GM18507 (cell line): ENCODE measurements around the gene LIPC.
A peak's percentile ranks its signal among the peaks of the same experiment; 100 is the strongest.

Experiments used
- DNase-seq: peaks from one replicate; pipeline ENCODE4 v3.0.0; 2011; ENCODE audit warnings: low read depth; ENCODE audit not compliant: insufficient read length; ENCODE audit errors: extremely low spot score
- FAIRE-seq: peaks from 2 replicates; lab custom pipeline; 2011; peaks lifted over from hg19 to GRCh38; lab: Jason Lieb, UNC

The LIPC gene

GRCh38 chr15:58451826-58452225, 20.0 kb downstream of the LIPC start:
- no peak for DNase-seq
- no peak for FAIRE-seq

DNA sequence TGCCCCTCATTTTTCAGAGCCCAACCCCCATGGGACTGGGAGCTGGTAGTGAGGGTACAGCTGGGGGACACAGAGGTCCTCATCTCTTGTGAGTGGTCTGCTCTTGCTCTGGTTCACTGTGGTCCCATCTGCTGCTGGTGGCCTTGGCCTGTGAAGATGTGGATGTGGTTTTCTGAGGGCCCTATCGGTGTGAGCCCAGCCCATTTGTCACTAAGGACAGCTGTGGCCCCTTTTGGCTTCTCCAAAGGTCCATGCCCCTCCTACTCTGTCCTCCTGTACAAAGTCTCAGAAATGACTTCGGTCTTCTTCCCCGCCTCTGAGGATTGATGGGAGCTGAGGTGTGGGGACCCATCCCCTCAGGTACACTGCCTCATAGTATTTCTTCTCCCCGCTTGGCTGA, 21.0 kb downstream of the LIPC start:
- FAIRE-seq = no peak
- no peak for DNase-seq

GRCh38 chr15:58453931-58454793, 22.4 kb downstream of the LIPC start:
- DNase-seq (no peak), FAIRE-seq (peak; percentile 86)

GRCh38 chr15:58454950-58455401, 23.2 kb downstream of the LIPC start:
- FAIRE-seq (no peak), DNase-seq (no peak)

GRCh38 chr15:58457466-58457965, 25.7 kb downstream of the LIPC start:
- peak; percentile 93 for FAIRE-seq

DNA sequence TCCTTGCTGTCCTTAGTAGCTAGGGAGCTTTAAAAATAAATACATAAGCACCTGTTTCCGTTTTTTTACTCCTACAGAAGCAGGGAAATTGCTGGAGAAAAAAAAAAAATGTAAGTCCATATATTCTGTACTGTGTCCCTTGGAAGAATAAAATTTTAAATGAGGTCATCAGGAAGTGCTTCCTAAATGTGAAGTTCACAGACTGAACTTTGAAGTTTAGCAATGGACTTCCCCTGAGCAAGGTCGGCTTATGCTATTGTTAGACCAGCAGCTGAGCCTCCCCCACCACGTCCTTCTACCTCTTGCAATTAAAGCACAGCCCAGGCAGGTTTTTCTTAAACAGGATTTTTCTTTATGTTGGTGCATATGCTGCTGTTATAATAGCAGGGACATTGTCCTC, 26.3 kb downstream of the LIPC start:
- DNase-seq (no peak), FAIRE-seq (no peak)

More at GRCh38 chr15:58457466-58457965, 25.7 kb downstream of the LIPC start:
- DNase-seq = peak; percentile 54

DNA sequence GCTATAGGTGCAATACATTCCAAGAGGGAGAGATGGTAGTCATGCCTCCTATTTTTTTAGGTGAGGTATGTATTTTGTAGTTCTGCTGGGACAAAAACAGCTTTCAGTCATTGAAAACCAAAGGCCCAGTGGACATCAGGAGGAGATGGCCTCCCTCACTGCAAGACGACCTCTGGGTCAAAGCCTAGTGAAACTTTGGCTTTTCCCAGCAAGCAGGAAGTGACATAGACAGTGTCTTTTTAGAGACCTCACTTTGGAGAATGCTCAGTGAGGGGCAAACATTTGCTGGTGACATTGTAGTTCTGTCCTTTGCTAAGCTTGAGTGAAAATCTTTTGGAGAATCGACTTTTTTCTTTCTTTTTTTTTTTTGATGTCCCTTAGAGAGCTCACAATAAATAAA, 27.3 kb downstream of the LIPC start:
- FAIRE-seq (no peak), DNase-seq (no peak)

DNA sequence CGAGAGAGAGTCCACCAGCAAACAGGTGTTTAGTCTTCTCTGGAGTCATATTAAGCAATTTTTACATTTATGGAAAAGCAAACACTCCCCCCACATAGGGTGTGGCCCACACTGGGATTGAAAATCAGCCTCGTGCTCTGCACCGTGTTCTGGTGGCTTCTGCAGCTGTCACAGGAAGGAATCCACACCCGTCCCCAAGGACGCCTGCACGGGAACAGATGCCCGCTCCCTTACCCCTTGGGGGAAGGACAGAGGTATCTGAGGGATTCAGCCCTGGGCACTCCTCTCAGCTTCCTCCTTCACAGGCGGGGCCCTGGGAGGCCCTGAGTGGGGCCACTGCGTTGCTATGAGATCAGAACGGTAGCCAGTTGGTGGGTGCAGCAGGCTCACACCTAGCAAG, 27.8 kb downstream of the LIPC start:
- no peak for FAIRE-seq
- DNase-seq = no peak

GRCh38 chr15:58460116-58460790, 28.5 kb downstream of the LIPC start:
- FAIRE-seq = no peak
- DNase-seq = no peak

GRCh38 chr15:58460872-58461271, 29.1 kb downstream of the LIPC start:
- FAIRE-seq (no peak), DNase-seq (no peak)

DNA sequence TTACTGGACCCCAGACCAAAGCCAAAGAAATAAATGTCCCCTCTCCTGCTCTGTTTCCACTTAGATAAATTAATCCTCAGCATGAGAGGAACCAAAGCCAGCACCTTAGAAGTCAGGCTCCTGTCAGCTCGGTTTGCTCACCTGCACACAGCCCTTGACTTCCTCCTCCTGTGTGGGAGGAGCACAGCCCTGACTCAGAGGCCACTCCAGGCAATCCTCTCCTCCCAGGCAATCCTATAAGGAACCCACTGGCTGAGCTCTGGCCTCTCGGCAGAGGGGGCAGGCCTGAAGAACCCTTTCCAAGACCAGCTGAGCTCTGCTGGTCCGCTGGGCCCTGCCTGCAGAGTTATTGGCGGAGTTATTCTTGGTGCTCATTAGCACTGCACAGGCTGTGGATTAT, 30.8 kb downstream of the LIPC start:
- no peak for DNase-seq
- no peak for FAIRE-seq

DNA sequence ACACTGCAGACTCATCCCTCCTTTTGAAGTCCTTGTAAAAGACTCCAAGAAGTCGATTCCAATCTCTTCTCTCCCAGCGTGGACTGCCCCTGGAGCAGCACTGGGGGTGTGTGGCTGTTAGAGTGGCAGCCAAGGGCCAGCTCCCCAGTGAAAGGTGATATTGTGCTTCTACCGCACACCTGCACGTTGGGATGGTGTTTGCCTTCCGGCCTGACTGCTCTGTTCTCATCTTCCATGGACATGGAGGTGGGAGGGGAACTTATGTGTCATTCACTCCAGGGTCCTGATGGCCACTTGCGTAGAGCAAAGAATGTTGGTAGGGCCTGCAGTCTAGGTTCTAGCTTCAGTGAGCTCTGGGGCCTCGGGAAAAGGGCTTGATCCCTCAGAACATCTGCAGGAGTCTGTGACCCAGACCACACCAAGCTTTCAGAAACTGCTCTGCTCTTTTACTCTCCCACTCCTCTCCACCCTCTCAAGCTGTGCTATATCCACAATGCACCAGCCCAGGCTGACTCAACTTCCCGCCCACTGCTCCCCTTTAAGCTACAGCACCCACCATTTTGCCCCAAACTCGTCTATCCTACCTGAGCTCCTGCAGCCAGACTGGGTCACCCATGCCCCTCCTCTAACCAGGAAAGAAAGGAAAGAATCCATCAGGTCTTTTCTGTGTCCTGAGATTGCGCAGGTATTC, 31.3 kb downstream of the LIPC start:
- FAIRE-seq (no peak), DNase-seq (no peak)

DNA sequence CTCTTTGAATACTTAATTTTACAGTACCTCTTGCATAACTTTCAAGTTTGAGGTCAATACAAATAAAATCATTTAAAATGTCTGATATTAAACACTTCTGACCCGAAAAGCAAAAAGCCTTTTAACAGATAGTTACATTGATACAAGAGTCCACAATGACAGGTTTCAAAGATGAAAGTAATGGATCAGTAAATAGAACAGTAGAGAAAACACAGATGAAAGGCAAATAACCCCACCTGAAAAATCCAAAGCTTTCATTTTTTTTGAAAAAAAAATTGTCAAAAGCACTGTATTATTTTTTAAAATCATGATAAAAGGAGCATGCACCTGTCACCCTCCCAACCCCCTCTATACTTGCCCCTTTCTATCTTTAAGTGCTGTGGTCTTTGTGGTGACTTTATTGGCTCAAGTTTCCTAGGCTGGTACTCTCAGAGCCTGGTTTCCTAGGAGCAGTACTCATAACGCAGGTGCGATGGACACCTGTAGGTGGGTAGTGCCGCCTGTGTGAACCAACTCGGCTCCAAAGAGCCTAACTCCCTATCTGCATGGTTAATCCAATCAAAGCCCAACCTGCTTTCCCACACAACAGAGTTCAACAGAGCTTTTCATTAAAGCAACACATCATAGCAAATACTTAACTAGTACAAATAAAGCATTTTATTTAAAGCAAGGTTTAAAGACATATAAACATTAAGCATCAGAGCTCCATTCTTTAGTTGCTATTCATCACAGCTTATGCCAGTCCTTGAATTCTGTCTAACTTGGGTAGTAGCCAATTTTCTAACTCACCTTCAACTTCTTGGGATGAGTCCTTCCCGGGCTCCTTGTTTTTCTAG, 32.2 kb downstream of the LIPC start:
- no peak for FAIRE-seq
- no peak for DNase-seq

DNA sequence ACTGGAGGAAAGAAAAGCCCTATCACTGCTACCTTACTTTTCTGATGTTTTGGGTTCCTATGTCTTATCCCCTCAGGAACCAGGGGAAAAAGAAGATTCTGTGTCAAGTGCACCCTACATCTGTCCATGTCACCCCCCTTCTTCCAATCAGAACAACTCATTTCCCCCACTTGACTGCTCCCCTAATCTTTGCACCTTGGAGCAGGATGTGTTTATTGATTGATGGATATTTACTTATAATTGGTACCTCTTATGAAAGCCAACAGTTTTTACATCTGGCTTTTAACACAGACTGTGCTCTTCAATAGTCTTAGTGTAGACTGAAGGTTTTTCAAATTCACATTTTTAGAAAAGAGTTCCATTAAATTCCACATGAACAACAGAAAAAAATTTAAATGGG, 33.3 kb downstream of the LIPC start:
- DNase-seq (no peak), FAIRE-seq (no peak)

DNA sequence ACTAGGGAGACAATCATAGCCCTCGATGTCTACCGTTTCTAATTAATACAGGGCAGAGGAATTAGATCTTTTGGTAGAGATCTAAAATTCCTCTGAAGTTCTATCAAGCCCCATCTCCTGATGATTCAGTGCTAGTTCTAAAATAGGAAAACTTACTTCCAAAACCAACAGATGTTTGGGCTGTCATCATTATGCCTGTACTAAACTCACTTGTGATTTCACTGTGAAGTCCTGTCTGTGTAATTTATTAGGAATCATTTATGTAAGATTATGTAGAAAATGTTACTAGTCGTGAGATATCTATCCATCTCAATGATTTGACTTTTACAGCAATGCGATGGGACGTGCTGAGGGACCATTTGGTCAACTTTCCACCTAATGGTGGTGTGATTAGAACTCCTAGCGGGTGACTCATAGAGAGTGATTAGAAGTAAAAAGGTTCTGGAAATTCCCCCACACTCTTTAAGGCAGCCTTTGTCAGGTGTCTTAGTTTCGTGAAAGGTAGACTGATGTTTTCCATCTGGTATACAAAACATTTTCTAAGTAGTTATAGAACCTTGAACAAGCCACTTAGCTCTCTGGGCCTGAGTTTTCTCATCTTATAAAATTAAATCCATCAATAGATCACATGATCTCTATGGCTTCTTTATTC, 34.2 kb downstream of the LIPC start:
- DNase-seq (no peak), FAIRE-seq (no peak)

DNA sequence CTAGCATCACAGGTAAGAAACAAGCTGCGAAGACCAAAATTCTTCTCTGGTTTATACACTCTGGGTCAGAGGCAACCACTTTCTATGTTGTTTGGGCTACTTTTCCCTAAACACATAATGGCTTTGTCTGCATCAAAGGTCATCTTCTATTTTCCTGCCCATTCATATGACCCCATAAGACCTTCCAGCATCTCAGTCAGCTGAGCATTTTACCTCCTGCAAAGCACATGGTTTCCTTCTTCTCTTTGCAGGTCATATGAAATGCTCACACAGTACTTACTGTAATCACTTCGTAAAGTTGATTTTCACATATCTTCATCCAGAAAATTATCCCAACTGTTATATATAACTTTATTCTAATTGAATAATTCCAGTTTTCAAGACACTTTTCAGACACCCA, 34.8 kb downstream of the LIPC start:
- FAIRE-seq (no peak), DNase-seq (no peak)

- DNase-seq (no peak), FAIRE-seq (no peak)
Measured at GRCh38 chr15:58467121-58467721, 35.4 kb downstream of the LIPC start.

GRCh38 chr15:58467722-58468423, 36.1 kb downstream of the LIPC start:
- DNase-seq (no peak), FAIRE-seq (no peak)
